HL-60 (cell line): Measurements from ENCODE around the gene TEX38.

Experiments
- CTCF ChIP-seq: IDR thresholded peaks from one replicate; pipeline ENCODE4 v1.5.1; 2011; ENCODE audit warnings: low read length, control low read depth, inconsistent platforms; ENCODE audit not compliant: insufficient read depth
- REST ChIP-seq: IDR thresholded peaks from 2 replicates; pipeline ENCODE4 v1.6.1; 2012; ENCODE audit warnings: low read depth; ENCODE audit not compliant: insufficient replicate concordance

- no peak for TF ChIP-seq CTCF
- no peak for TF ChIP-seq REST
Observed at GRCh38 chr1:46687921-46688509, 16.4 kb downstream of the TEX38 start.
